Common myeloid progenitor, CD34-positive (primary cell): Measurements from ENCODE around the gene FBXO21.

Experiments
- CTCF ChIA-PET: fragments of 350-600 bp; sonication (Branson Sonifier 250); formaldehyde crosslinking; loops from one replicate; lab custom pipeline; 2021; ENCODE audit warnings: antibody characterized with exemption; lab: Charles Lee
- POLR2A ChIA-PET: fragments of 350-600 bp; sonication (Branson Sonifier 250); formaldehyde crosslinking; loops from one replicate; lab custom pipeline; 2021; ENCODE audit warnings: antibody characterized with exemption; lab: Charles Lee
- DNase-seq, 3 donors: peaks; one replicate each; pipeline versions ENCODE4 v3.0.0 to v3.0.0-alpha.2; 2013
- H3K27ac ChIP-seq, 2 experiments: 1 replicate in 1 of 2; 2 replicates in 1 of 2; pipeline ENCODE4 v1.7.0; 2013; ENCODE audit warnings: inconsistent platforms in 2 of 2, low read length in 2 of 2, mild to moderate bottlenecking in 2 of 2, low read depth in 1 of 2, moderate library complexity in 1 of 2; ENCODE audit not compliant: severe bottlenecking in 2 of 2, insufficient read depth in 1 of 2, poor library complexity in 1 of 2
- H3K27me3 ChIP-seq, 5 experiments: replicated peaks in 2 of 5; 1 replicate in 3 of 5; 2 replicates in 2 of 5; pipeline versions ENCODE4 v1.6.1 to v1.7.0; 2013; ENCODE audit warnings: low read length in 4 of 5, mild to moderate bottlenecking in 2 of 5, moderate library complexity in 2 of 5, inconsistent platforms in 1 of 5; ENCODE audit not compliant: insufficient read depth in 5 of 5, control insufficient read depth in 4 of 5
- H3K36me3 ChIP-seq, 4 experiments: 1 replicate in 2 of 4; 2 replicates in 2 of 4; pipeline versions ENCODE4 v1.6.1 to v1.7.0; 2013; ENCODE audit warnings: low read length in 3 of 4, control low read depth in 1 of 4, mild to moderate bottlenecking in 1 of 4; ENCODE audit not compliant: control insufficient read depth in 4 of 4, insufficient read depth in 4 of 4
- H3K4me1 ChIP-seq, 4 experiments: 1 replicate in 3 of 4; 2 replicates in 1 of 4; pipeline versions ENCODE4 v1.6.1 to v1.7.1; 2013; ENCODE audit warnings: low read length in 3 of 4, mild to moderate bottlenecking in 3 of 4, control low read depth in 1 of 4, inconsistent platforms in 1 of 4, moderate library complexity in 1 of 4; ENCODE audit not compliant: control insufficient read depth in 4 of 4, insufficient read depth in 4 of 4; ENCODE audit errors: control extremely low read depth in 1 of 4
- H3K4me3 ChIP-seq, 7 experiments: 1 replicate in 4 of 7; 2 replicates in 3 of 7; pipeline versions ENCODE4 v1.5.1 to v1.7.0; 2013; ENCODE audit warnings: mild to moderate bottlenecking in 7 of 7, low read length in 6 of 7, moderate library complexity in 6 of 7, inconsistent platforms in 2 of 7, low read depth in 2 of 7, control low read depth in 1 of 7; ENCODE audit not compliant: insufficient read depth in 4 of 7, control insufficient read depth in 1 of 7; ENCODE audit errors: extremely low read depth in 1 of 7
- H3K9me3 ChIP-seq, 5 experiments: 1 replicate in 4 of 5; 2 replicates in 1 of 5; pipeline versions ENCODE4 v1.6.1 to v1.7.1; 2013; ENCODE audit warnings: low read length in 4 of 5, mild to moderate bottlenecking in 2 of 5, inconsistent platforms in 1 of 5, low read depth in 1 of 5, moderate library complexity in 1 of 5; ENCODE audit not compliant: control insufficient read depth in 4 of 5, insufficient read depth in 2 of 5; ENCODE audit errors: control extremely low read depth in 1 of 5
- WGBS: methylation state at CpG from one replicate; pipeline ENCODE4 v1.1.5; 2013; ENCODE audit not compliant: insufficient coverage; 5-methylcytosine and 5-hydroxymethylcytosine counted together

The FBXO21 gene

GRCh38 chr12:117124421-117125271, 65.6 kb downstream of the FBXO21 start:
- no peak for DNase-seq
- Histone ChIP-seq H3K4me1 (peaks cover 0 to 10% (median 5%) of the 10 kb centered on the region in 4 experiments), H3K9me3 (peaks cover 0 to 7% (median 0%) of the 10 kb centered on the region in 5 experiments), H3K27ac (no peak overlapping the region), H3K36me3 (no peaks in the 10 kb centered on the region), H3K27me3 (no peaks in the 10 kb centered on the region), H3K4me3 (no peak overlapping the region)
- ChIA-PET CTCF (interaction anchor here (0.8 to 7.4 kb wide), 2 partner anchors 100 to 101 kb away, joined by 3 to 126 read pairs; no protein-coding TSS in a partner anchor), POLR2A (no interaction called here)
- WGBS, result 96% methylated on average over 7 of the region's 8 CpGs

DNA sequence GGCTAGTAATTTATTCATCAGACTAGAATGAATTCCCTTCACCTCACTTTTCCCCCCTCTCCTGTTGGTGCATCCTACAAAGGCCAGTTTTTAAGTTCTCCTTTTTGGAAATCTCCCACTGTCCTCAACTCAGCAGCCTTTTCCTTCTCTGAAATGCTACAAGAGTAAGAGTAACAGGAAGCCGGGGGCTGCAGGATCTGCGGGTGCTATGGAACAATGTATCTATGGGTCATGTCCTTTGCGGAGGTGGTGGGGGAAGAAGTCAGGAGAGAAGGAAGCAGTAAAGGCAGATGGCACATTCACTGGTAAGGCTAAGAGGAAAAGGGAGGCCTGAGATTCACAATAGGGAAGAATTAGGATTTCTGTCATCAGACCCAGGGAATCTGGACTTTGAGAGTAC, 68.8 kb downstream of the FBXO21 start:
- 83% methylated on average over 2 of the region's 3 CpGs for WGBS
- no peaks in the 10 kb centered on the region for H3K27me3 ChIP-seq
- no peak for DNase-seq
- H3K4me1 ChIP-seq, result peaks cover 0 to 21% (median 5%) of the 10 kb centered on the region in 4 experiments
- H3K4me3 ChIP-seq, result no peak overlapping the region
- POLR2A ChIA-PET, result interaction anchor here (0.6 kb wide), 1 partner anchor 748 kb away, joined by 5 read pairs; no protein-coding TSS in a partner anchor
- CTCF ChIA-PET, result interaction anchor here (2.4 to 7.4 kb wide), 5 partner anchors 9 to 97 kb away, joined by 7 to 126 read pairs (median 28); no protein-coding TSS in a partner anchor
- H3K36me3 ChIP-seq, result no peaks in the 10 kb centered on the region
- H3K9me3 ChIP-seq, result no peaks in the 10 kb centered on the region
- H3K27ac ChIP-seq, result no peak overlapping the region

GRCh38 chr12:117120787-117121186, 69.5 kb downstream of the FBXO21 start:
- Histone ChIP-seq H3K4me1 (peaks cover 0 to 21% (median 5%) of the 10 kb centered on the region in 4 experiments), H3K36me3 (no peaks in the 10 kb centered on the region), H3K4me3 (no peak overlapping the region), H3K27ac (no peak overlapping the region), H3K9me3 (no peaks in the 10 kb centered on the region), H3K27me3 (no peaks in the 10 kb centered on the region)
- POLR2A ChIA-PET, result no interaction called here
- CTCF ChIA-PET, result interaction anchor here (0.8 to 7.4 kb wide), 15 partner anchors 10 to 1126 kb away, joined by 3 to 126 read pairs (median 5); no protein-coding TSS in a partner anchor
- WGBS, result 87% methylated on average over 4 of the region's 9 CpGs
- DNase-seq, result no peak

- ChIA-PET CTCF (interaction anchor here (0.6 to 7.4 kb wide), 27 partner anchors 8 to 1125 kb away, joined by 3 to 126 read pairs (median 4); no protein-coding TSS in a partner anchor), POLR2A (no interaction called here)
- Histone ChIP-seq H3K9me3 (no peaks in the 10 kb centered on the region), H3K4me3 (no peak overlapping the region), H3K27me3 (no peaks in the 10 kb centered on the region), H3K27ac (no peak overlapping the region), H3K4me1 (peaks cover 0 to 21% (median 5%) of the 10 kb centered on the region in 4 experiments), H3K36me3 (no peaks in the 10 kb centered on the region)
- peak in 1 of 3 donors; percentile 49 for DNase-seq
- WGBS, result 74% methylated on average over 4 of the region's 6 CpGs
Observed at GRCh38 chr12:117119592-117120198, 70.6 kb downstream of the FBXO21 start.

DNA sequence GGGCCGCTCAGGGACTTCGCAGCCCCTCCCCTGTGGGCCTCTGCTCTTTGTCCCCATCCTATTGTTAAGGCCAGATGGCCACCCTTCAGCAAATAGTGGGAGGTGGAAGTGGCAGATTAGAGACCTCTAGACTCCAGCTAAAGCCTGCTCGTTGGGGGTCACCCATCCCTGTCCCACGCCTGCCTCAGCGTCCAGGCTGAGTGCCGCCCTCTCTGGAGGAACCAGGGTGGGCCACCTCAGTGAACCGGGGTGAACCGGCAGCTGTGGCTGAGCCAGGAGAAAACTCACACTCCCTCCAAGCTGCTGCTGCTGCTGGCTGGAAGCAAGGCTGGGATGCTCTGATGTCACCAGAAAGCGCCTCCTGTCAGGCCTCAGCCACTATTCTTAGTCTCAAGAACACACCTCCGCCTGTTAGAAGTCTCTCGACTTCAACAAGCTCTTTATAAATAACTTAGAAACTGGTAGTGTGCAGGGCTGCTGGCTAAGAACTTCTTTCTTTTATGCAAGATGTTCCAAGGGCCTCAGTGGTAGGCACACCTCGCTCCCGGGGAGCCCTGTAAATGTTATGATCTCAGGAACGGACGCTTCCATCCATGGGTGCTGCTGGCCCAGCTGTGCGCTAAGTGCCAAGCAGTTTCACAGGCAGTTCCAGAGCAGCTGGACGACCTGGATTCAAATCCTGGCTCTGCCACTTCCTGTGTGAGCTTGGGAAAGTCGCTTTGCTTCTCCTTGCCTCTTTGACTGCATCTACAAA, 71.3 kb downstream of the FBXO21 start:
- no peaks in the 10 kb centered on the region for H3K9me3 ChIP-seq
- H3K27me3 ChIP-seq, result no peaks in the 10 kb centered on the region
- ChIA-PET POLR2A (no interaction called here), CTCF (interaction anchor here (0.6 to 7.4 kb wide), 20 partner anchors 8 to 138 kb away, joined by 3 to 126 read pairs (median 4); no protein-coding TSS in a partner anchor)
- H3K4me3 ChIP-seq, result no peak overlapping the region
- H3K36me3 ChIP-seq, result no peaks in the 10 kb centered on the region
- DNase-seq, result no peak
- WGBS, result 97% methylated on average over 16 of the region's 18 CpGs
- no peak overlapping the region for H3K27ac ChIP-seq
- peaks cover 0 to 21% (median 5%) of the 10 kb centered on the region in 4 experiments for H3K4me1 ChIP-seq

DNA sequence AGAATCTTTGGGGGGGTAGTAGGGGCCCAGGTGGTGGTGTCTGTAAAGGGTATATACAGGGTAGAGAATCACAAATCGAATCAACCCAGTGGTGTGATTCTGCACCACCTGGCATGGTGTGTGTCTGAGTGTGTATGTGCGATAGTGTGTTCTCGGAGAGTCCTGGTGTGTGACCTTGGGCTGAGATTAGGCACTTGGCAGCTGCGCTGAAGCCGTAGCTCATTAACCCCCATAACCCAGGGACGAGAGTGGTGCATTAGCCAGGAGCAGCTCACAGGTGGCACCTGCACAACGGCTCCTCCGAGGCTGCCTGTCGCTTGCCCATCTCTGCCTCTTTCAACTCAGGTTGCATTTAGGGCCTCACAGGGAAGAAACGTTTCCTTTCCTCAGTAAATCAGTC, 75.5 kb downstream of the FBXO21 start:
- Histone ChIP-seq H3K27me3 (no peaks in the 10 kb centered on the region), H3K9me3 (peaks cover 0 to under 1% (median 0%) of the 10 kb centered on the region in 5 experiments), H3K4me1 (peaks cover 0 to 38% (median 16%) of the 10 kb centered on the region in 4 experiments), H3K4me3 (no peak overlapping the region), H3K36me3 (no peaks in the 10 kb centered on the region), H3K27ac (no peak overlapping the region)
- no peak for DNase-seq
- CTCF ChIA-PET, result interaction anchor here (0.6 to 3.0 kb wide), 5 partner anchors 15 to 89 kb away, joined by 3 to 21 read pairs (median 4); partner anchors contain the start of gene TESC
- POLR2A ChIA-PET, result no interaction called here
- WGBS, result 96% methylated on average over 9 of the region's 10 CpGs
